Measurements from ENCODE around the gene ADORA1.

ADORA1 gene

DNA sequence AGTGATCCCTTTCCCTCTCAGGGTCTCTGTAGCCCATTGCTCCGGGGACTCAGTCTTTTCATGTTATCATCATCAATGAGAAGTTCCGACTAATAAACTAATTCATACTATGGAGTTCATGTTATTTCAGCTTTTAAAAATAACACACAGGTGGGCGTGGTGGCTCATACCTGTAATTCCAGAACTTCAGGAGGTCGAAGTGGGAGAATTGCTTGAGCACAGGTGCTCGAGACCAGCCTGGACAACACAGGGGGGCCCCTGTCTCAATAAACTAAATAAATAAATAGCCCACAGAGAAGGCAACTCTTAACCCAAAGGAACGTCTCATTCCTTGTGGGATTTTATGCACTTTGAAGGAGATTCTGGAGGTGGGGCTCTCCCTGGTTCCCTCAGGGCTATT lies 33.6 kb downstream of the ADORA1 start:
- no peak for DNase-seq

DNA sequence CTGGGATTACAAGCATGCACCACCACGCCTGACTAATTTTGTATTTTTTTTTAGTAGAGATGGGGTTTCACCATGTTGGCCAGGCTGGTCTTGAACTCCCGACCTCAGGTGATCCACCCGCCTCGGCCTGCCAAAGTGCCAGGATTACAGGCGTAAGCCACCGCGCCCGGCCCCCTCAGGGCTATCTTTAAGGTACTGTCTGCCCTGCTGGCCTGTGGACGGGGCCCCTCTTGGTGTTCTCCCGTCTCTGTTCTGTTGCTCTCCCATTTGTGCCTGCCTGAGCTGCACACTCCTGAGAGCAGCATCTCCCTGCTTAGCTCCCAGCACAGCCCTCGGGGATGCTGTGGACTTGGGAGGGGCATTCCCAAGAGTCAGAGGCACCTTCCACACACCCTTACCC lies 34.2 kb downstream of the ADORA1 start:
- DNase-seq = no peak

DNA sequence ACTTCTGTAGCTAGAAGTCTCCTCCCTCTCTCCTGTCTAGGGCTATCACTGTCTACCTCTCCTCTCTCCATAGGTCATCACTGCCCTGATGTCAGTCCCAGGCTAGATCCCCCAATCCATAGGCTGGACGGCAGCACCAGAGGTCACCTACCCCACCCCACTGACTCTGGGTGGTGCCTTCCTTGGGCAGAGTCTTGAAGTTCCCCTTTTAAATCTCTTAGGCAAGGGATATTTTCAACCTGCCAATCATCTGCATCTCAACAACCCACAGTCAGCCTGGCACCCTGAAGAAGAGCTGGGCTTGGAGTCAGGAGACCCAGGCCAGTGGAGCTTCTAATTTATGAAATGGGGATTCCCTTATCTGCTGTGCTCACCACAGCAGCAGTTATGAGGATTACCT lies 34.9 kb downstream of the ADORA1 start:
- peak; percentile 20 for DNase-seq

DNA sequence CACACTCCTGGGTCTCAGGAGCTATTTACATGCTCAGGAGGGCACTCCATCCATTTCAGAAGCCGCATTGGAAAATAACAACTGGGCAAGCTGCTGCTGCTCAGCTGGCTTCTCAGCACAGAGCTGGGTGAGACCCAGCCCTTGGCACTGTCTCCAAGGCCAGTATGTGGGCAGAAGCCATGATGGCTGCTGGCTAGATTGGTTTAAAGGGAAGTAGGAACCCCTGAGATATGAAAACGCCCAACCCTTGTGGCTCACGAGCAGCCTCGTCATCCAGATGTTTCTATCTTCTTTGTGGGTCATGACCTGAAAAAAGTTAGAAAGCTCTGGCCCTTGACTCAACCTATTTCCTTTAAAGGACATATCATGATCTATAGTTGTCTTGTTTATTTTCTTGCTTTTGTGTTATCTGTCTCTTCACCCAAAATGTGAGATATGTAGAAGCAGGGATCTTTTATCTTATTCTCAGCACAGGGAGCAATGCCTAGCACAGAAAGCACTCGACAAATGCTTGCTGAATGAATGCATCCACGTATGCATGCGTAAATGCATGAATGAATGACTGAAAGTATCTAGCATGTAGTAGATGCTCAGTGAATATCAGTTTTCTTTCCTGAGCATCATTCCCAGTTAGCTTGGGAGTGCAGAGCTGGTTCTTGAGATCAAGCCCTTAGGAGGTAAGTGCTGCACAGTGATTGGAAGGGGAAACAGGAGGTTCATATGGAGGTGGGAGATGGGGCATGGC lies 36.5 kb downstream of the ADORA1 start:
- DNase-seq = peak; percentile 66

DNA sequence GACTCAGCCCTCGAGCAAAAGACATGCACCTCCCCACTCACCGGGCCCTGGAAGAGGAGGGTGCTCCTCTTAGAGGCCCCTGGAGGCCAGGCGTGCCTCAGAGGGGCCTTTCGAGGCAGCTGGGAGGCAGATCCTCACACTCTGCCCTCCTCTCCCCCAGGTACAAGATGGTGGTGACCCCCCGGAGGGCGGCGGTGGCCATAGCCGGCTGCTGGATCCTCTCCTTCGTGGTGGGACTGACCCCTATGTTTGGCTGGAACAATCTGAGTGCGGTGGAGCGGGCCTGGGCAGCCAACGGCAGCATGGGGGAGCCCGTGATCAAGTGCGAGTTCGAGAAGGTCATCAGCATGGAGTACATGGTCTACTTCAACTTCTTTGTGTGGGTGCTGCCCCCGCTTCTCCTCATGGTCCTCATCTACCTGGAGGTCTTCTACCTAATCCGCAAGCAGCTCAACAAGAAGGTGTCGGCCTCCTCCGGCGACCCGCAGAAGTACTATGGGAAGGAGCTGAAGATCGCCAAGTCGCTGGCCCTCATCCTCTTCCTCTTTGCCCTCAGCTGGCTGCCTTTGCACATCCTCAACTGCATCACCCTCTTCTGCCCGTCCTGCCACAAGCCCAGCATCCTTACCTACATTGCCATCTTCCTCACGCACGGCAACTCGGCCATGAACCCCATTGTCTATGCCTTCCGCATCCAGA lies 37.7 kb downstream of the ADORA1 start:
- no peak for DNase-seq

DNA sequence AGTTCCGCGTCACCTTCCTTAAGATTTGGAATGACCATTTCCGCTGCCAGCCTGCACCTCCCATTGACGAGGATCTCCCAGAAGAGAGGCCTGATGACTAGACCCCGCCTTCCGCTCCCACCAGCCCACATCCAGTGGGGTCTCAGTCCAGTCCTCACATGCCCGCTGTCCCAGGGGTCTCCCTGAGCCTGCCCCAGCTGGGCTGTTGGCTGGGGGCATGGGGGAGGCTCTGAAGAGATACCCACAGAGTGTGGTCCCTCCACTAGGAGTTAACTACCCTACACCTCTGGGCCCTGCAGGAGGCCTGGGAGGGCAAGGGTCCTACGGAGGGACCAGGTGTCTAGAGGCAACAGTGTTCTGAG lies 38.3 kb downstream of the ADORA1 start:
- DNase-seq = no peak

DNA sequence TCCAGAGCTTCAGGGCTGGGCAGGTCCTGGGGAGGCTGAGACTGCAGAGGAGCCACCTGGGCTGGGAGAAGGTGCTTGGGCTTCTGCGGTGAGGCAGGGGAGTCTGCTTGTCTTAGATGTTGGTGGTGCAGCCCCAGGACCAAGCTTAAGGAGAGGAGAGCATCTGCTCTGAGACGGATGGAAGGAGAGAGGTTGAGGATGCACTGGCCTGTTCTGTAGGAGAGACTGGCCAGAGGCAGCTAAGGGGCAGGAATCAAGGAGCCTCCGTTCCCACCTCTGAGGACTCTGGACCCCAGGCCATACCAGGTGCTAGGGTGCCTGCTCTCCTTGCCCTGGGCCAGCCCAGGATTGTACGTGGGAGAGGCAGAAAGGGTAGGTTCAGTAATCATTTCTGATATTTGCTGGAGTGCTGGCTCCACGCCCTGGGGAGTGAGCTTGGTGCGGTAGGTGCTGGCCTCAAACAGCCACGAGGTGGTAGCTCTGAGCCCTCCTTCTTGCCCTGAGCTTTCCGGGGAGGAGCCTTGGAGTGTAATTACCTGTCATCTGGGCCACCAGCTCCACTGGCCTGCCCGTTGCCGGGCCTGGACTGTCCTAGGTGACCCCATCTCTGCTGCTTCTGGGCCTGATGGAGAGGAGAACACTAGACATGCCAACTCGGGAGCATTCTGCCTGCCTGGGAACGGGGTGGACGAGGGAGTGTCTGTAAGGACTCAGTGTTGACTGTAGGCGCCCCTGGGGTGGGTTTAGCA lies 38.8 kb downstream of the ADORA1 start:
- peak; percentile 44 for DNase-seq

DNA sequence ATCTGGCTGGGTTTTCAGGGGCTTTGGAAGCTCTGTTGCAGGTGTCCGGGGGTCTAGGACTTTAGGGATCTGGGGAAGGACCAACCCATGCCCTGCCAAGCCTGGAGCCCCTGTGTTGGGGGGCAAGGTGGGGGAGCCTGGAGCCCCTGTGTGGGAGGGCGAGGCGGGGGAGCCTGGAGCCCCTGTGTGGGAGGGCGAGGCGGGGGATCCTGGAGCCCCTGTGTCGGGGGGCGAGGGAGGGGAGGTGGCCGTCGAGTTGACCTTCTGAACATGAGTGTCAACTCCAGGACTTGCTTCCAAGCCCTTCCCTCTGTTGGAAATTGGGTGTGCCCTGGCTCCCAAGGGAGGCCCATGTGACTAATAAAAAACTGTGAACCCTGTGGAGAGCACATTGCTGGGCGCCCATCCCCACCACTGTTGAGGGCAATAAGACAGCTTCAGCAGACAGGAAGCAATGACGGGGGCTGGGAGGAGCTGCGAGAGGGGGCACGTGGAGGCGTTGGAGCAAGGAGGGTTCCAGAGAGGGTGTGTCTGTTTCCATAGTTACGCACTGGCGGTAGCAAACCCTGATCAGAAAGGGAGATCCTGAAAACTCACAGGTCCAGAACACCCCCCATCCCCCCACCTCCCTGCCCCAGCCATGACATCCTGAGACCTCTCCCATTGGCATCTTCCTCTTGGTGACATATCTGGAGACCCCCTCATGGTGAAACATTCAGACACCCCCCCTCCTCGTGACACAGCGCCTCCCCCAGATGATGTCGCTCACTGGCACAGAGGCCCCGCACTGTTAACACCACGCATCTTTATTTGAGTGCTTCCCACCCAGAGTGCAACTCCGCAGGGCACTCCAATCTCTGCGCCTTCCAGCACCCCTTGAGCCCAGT lies 39.7 kb downstream of the ADORA1 start:
- peak; percentile 73 for DNase-seq

DNA sequence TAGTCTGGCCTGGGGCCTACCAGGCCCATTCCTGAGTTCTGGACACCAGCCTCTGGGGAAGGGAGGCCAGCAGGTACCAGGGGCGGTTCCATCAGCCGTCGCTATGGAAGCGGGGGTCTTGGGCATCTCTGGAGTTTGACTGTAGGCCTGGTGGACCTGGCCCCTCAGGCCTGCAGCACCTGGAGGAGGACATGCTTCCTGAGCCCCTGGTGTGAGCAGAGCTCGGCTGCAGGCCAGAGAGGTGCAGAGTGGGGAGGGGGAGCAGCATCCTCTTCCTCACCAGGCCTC lies 40.3 kb downstream of the ADORA1 start:
- no peak for DNase-seq

DNA sequence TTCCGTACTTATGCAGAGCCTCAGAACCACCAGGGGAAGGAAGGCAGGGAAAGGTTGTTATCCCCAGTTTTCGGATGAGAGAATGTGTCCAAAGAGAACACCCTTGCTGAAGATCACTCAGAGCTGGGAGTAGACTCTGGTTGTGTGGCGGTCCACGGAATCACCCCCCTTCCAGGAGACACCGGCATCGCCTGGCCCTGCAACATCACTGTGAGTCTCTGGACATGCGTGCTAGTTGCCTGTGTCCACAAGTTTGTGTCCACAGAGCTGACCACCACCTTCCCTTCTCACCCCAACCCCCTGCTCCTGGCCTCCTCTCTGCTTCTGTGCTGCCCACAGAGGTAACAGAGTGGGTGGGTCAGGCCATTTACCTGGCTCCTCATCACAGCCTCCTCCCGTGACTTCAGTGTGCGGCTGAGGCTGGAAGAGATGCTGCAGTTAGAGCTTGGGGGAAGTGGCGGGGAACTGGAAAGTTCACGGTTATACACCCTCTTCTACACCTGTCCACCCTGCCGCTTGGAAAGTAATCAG lies 40.8 kb downstream of the ADORA1 start:
- no peak for DNase-seq

DNA sequence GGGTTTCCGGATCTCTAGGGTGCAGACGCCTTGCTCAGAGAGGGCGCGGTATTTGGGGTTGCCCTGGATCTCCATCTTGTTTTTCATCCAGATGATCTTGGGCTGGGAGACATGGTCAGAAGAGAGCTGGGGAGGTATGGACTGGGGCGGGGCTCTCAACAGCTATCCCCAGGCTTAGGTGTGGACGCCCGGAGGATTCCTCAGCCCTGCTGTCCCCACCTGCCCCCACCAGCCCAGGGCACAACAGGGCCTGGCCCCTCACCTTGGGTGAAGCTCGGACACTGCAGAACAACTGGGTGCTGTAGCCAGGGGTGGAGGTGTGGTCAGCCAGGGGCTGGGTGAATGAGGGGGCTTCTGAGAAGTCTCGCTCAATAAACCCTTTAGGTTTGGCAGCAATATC lies 41.5 kb downstream of the ADORA1 start:
- no peak for DNase-seq

DNA sequence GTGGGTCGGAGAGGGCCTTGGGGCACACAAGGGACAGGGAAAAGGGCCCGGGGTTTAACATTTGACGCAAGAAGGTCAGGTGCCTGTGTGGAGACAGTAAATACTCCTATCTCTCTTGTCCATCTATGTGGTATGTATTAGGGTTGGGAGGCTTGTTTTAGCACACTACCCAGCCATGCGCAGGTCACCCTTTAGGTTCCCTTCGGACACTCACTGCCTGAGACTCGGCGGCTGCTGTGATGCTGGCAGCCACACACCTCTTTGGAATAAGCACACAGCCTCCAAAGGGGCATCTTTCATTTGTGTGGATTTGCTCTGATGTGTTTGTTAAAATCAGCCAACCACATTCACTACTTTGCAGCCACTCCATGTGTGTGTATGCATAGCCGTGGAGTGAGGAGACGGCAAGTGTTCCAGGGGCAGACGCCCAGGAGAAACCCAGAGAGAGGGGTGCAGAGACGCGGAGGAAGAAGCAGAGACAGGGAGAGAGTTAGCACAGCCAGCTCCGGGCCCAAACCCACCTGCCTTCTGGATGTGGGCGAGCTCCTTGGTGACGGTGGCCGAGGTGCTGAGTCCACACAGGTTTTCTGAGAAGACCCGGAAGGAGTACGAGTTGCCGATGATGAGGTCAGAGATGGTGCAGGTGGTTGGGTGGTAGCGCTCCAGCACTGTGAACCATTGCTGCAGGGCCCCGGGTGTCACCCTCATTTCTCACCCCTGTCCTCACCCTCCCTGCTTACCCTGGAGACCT lies 42.4 kb downstream of the ADORA1 start:
- no peak for DNase-seq

DNA sequence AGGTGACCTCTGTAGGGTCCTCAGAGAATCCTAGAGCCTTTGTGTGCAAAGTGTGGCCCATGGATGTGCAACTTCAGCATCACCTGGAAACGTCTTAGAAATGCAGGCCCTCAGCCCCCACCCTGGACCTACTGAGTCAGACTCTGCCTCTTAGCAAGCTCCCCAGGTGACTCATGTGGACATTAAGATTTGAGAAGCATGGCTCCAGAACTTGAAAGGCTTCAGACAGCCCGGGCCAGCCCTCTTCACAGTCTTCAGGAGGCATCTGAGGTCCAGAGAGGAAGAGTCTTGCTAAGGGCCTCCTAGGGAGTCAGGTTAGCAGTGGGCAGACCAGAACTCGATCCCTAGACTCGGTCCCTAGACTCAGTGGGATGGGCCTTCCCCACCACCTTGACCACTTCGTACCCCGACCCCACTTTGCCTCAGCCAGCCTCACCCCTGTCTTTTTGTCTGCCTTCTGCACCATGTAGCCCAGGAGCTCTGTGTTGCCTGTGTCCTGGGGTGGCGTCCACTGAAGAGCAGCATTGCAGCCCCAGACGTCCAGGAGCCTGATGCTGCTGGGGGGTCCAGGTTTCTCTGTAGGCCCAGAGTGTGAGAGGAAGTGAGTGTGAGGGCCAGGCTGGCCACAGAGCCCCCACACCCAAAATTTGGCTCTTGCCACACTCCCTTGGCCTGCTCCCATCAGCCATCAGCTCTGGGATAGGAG lies 43.3 kb downstream of the ADORA1 start:
- no peak for DNase-seq

DNA sequence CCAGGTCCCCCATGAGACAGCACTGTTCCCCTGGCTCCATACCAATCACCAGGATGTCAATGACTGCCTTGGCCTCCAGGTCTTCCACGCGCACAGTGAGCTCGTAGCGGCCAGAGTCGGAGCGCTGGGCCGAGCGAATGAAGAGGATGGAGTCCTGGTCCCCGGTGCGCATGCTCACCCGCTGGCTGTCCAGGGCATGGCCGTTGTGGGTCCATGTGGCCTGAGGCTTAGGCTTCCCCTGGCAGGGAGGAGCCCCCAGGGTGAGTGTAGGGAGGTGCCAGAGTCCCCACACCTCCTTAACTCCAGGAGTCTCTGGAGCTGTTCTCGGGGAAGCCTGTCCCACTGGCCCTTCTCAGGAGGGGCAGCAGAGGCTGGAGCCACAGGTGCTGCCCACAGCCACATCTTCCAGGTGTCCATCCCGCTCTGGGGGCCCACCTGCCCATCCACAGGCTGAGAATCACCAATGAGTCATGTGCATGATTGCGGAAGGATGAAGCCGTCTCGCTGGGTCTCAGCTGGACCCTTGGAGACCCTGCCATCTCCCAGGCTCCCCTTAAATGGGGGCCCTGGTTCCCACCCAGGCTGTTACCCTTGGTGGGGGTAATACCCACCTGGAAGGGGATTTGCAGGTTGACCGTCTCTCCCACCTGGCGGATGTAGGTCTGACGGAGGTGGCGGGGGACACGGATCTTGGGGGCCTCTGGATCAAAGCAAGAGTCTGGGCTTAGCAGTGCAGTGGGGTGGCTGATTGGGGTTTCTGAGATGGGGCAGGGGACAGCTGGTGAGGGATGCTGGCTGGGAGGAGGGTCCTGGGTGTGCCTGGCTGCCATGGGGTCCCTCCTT lies 44.0 kb downstream of the ADORA1 start:
- no peak for DNase-seq

DNA sequence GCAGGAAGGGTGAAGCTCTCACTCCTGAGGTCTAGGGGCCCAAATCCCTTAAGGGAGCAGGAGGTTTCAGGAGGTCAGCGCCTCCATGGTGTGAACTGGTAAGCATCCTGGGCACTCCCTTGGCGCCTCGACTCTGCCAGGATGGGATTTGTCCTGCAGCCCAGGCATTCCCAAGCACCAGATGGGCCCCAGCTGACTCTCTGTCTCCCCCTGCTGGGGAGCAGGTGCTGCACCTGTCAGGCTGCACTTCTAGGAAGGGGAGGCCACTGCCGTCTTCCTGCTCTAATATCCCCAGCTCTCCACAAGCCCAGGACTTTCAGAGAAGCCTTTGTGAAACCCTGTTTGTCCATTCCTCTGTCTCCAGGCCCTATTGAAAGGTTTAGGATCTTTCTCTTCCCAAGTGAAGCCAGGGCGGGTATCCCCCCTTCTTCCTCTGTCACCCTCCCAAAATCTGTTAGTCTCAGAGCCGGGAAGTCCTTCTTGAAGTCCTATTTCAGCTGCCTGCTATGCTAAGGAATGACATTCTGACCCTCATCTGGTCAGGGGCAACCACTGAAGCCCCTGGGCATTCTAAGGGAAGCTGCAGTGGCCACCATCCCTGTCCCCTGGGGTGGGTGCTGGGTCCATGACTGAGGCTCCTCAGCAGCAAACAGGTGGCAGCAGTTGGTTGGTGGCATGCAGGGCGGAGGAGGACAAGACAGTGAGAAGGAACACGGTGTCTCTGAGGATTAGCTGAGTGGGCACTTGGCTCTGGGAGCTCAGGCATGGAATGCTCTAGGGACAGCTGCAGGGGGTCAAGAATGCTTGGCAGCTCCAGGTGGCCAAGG lies 44.9 kb downstream of the ADORA1 start:
- peak; percentile 42 for DNase-seq

DNA sequence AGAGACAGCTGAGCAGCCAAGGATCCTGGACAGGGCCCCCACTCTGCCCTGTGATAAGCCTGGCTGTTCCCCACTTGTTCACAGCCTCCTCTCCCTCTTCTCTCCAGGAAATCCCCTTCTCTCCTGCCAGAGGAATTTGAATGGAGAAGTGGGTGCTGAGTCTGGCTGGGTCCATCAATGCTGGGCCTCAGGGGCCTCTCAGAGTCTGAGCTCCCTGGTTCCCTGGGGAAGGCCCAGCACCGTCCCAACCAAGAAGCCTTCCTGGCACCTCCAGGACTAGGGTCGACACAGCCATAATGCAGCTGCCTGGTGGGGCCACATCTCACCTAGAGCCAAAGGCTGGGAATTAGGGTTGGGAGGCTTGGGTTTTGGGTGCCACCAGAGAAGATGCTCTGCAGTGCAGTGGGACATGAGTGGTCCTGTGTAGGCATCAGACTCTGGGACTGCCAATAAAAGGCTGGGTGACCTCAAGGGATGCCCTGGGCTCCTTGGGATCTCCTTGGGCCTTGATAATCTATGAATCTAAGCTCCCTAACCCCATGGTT lies 45.6 kb downstream of the ADORA1 start:
- DNase-seq = no peak

DNA sequence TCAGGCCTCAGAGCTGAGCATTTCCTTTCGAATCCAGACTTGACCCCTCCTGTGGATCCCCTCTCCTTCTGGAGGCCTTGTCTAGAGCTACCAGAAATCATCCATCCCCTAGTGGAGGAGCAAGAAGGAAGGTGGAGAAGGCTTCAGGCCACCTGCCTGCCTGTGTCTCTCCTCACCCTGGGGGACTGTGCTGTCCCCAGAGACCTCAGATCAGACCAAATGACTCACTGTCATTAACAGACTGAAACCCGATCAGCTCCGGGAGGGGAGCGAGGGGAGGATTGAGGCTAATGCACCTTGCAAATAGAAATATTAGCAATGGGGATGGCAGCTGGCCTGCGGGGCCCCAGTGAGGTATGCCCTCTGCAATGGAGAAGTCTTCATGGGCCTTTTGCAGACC lies 46.0 kb downstream of the ADORA1 start:
- DNase-seq = no peak

DNA sequence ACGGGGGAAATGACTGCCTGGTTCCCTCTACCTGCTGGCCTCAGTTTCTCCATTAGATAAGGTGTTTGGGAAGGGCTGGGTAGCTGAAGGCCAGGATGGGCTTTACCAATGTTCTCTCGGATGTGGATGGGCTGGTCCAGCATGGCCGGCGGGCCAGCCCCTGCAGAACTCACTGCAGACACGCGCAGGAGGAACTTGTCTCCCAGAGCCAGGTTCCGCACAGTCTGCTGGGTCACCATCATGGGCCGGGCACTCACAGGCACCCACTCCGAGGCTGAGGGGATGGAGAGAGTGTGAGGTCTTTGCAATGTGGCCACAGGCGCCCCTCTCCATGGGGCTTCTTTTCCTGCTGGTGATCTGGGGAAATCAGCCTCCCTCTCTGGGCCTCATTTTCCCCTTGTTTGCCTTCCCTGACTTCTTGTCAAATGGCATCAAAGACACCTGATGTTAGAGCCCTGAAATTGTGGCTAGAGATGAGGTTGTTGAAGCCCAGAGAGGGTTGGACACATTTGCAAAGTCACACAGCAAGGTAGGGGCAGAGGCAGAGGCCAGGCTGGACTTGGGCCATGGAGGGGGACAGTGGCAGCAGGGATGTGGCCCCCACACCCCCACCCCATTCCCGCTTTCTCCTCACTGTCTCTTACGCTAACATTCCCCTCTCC lies 46.9 kb downstream of the ADORA1 start:
- DNase-seq = no peak

Measured in MV-4-11 (cell line).